OCI-M2 (cell line): ENCODE data around the gene NUBP2.

Experiments used
- DNase-seq: peaks from one replicate; lab custom pipeline; 2025; ENCODE audit not compliant: unreplicated experiment; lab: John Stamatoyannopoulos, UW

NUBP2 gene

DNA sequence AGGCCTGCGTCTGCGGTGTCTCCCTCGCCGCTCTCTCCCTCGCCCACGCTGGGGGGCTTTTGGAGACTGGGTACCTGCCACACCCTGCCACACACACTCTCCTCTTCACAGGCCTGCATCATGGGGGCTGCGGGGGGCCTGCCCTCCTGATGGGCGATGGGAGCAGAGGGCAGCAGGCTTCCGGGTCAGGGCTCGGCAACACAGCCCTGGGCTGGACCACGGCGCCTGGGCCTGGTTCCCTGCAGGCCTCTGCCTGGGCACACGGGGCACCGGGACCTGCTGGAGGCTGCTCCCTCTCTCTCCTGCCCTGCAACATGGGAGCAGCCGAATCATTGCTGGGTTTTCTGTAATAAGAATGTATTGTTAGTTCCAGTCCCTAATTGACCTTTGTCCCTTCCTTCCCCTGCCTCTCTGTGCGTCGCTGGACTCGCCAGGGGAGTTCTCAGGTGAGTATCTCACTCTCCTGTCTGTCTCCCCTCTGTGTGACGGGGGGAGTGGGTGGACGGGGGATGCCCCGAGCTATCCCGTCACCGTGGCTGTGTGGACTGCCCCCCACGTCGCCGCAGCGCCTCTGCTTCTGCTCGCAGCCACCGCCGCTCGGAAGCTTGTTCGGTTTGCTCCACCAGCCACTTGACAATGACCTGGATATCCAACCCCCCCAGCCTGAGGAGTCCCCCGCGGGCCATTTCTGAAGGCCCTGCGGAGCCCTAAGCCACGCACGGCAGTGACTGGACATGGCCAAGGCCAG is 24.9 kb upstream of the NUBP2 start:
- DNase-seq, result no peak

DNA sequence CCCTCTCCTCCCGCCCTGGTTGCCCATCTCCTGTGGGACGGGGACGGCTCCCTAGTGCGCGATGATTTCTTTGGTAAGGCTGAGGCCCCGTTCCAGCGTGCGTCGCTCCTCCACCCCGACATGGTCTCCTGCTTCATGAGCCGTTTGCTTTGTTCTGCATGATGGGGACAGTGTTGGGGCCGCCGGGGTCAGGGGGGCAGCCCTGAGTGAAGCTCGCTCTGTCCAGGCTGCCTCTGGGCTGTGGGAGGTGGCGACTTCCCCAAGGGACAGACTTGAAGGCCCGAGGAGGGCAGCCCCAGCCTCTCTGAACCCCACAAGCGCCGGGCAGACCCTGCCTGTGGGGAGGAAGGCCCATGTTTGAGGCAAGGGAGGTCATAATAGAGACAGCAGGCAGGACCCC is 23.8 kb upstream of the NUBP2 start:
- no peak for DNase-seq

DNA sequence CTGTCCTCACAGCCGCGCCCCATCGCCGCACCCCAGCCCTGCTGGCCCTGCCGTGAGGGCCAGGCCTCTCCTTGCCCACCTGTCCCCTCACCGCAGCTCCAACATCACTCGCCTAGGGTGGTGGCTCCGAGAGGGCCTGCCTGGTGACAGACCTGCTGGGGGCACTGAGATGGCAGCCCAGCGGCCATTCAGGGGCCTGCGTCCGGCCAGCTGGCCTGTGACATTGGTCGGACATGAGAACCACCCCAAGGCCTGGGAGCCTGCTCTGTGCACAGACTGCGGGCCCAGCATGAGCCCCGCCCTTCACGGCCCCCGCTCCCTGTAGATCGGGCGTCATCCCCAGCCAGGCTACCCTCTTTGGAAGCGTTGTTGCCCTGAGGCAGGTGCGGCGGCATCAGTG is 23.2 kb upstream of the NUBP2 start:
- no peak for DNase-seq

DNA sequence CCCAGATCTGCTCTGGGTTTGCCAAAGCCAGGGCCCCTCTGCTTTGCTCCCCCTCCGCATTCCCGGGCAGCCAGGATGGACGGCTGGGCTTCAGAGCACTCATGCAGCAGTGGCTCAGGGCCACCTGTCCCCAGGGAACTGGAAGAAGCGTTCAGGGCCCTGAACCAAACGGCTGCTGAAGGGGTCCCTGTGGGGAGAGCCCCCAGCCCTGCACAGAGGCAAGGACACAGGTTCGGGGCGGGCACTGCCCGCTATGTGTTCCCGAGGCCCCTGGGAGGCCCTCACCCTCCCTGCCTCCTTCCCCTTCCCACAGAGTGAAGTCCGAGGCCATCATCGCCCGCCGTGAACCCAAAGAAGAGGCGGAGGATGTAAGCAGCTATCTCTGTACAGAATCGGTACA is 21.8 kb upstream of the NUBP2 start:
- DNase-seq, result no peak

DNA sequence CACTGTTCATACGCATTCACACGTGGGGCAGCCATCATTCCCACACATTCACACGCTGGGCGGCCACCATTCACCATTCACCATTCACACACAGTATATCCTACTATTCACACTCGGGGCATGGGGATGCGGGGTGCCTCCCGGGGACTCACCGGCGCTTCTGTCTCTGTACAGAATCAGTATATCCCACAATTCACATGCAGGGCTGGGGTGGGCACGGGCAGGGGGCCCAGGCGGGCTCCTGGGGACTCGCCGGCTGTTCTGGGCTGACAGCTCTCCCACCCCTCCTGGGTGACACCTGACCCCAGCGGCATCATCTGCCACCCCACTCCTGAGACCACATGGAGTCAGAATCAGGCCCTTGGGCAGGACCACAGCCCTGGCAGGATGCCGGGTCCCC is 21.0 kb upstream of the NUBP2 start:
- DNase-seq, result no peak

DNA sequence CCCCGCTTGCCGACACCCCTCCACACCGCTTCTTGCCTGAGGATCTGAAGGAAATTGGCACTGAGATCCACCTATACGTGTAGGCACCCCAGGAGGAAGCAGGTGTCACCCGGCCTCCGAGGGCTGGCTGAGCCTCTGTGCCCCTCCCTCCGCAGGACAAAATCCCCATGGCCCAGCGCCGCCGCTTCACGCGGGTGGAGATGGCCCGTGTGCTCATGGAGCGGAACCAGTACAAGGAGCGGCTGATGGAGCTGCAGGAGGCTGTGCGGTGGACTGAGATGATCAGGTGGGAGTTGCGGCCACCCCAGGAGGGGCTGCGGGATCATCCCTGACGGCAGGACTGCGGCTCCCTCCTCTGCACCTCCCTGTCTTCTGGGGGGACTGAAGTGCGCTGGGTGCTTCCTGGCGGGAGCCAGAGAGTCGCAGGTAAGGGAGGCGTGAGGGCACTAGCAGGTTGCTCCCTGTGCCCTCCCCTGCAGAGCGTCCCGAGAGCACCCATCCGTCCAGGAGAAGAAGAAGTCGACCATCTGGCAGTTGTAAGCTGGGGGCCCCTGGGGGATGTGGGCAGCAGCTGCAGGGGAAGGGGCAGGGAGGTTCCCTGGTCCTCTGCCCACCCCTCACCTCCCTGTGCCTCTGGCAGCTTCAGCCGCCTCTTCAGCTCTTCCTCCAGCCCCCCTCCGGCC is 20.4 kb upstream of the NUBP2 start:
- no peak for DNase-seq

DNA sequence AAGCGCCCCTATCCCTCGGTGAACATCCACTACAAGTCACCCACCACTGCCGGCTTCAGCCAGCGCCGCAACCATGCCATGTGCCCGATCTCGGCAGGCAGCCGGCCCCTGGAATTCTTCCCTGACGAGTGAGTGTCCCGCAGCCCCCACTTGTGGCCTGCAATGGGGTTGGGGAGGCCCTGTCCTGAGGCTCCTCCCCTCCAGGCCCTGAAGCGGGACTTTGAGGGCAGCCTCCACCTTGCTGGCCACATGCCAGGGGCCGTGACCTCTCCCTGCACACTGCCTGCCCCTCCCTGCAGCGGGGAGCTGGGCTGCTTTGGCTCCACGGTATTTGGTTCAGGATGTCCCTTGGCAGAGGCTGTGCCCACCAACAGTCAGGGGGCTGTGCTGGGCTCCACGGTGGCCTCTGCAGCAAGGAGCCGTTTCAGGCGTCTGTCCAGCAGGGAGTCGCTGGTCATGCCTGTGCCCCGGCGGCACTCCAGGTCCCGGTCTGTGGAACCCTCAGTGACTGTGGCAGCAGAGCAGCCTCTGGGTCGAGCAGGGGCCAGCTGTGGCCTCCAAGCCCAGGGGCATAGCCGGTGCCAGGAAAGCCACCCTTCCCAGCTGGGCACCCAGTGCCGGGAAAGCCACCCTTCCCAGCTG is 19.8 kb upstream of the NUBP2 start:
- no peak for DNase-seq

DNA sequence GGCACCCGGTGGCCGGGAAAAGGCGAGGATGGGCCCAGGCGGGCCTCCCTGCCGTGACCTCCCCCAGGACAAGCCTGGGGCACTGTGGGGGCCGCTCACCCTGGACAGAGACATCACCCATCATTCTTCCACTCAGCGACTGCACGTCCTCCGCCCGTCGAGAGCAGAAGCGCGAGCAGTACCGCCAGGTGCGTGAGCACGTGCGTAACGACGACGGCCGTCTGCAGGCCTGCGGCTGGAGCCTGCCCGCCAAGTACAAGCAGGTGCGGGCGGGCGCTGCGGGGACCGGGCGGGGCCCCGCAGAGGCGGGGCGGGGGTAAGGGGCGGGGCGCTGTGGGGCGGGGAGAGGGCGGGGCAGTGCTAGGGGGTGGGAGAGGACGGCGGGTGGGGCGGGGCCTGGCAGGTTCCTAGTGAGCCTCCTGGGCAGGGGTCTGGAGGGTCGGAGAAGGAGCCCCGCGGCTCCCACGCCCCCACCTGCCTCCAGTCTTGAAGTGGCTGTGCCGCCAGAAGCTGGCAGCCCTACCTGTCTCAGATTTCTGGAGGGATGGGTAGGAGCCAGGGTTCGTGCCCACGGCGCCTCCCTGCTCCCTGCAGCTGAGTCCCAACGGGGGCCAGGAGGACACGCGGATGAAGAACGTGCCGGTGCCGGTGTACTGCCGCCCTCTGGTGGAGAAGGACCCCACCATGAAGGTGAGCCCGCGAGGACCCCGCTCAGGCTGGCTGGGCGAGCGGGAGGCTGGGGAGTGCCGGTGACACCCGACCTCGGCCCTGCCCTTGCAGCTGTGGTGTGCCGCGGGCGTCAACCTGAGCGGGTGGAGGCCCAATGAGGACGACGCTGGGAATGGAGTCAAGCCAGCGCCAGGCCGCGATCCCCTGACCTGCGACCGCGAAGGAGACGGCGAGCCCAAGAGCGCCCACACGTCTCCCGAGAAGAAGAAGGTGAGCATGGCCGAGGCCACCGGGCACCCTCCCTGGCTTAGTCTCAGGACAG is 18.9 kb upstream of the NUBP2 start:
- no peak for DNase-seq

DNA sequence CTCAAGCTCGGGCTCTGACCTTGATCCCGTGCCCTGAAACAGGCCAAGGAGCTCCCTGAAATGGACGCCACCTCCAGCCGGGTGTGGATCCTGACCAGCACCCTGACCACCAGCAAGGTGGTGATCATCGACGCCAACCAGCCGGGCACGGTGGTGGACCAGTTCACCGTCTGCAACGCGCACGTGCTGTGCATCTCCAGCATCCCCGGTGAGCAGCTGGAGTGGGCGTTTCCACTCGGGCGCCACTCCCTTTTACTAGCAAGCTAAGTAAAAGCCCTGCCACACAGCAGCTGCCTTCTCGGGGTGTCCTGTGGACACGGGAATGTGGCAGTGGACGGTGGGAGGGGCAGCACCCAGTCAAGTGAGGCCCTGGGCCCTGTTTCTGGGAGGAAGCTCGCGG is 17.8 kb upstream of the NUBP2 start:
- no peak for DNase-seq

DNA sequence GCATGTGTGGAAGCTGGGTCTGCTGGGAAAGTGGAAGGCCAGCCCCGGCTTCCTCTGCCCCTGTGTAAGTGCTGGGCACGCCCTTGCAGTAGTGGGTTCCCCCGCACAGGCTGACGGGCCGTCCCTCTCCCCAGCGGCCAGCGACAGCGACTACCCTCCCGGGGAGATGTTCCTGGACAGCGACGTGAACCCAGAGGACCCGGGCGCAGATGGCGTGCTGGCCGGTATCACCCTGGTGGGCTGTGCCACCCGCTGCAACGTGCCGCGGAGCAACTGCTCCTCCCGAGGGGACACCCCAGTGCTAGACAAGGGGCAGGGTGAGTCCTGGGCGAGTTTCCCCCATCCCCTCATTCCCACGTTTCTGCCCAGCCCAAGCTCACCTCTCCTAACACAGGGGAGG is 16.9 kb upstream of the NUBP2 start:
- DNase-seq, result no peak

DNA sequence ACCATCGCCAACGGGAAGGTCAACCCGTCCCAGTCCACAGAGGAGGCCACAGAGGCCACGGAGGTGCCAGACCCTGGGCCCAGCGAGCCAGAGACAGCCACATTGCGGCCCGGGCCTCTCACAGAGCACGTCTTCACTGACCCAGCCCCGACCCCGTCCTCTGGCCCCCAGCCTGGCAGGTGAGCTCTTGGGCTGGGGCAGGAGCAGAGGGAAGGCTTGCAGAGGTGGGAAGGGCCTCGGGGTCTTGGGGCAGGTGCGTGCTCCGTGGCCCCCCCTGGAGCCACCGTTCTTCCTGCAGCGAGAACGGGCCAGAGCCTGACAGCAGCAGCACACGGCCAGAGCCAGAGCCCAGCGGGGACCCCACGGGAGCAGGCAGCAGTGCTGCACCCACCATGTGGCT is 16.5 kb upstream of the NUBP2 start:
- DNase-seq, result no peak

DNA sequence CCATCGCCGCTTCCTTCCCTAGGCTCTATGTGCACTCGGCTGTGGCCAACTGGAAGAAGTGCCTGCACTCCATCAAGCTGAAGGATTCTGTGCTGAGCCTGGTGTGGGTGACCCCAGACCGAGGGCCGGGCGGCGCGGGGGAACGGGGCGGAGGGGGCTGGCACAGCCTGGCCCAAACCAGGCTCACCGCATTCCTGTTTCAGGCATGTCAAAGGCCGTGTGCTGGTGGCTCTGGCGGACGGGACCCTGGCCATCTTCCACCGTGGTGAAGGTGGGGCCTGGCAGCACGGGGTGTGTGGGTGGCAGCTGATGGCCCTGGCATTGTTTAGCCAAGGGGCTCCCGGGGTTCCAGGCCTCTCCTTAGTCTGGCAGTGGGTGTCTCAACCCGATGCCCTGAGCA is 16.1 kb upstream of the NUBP2 start:
- DNase-seq, result no peak

DNA sequence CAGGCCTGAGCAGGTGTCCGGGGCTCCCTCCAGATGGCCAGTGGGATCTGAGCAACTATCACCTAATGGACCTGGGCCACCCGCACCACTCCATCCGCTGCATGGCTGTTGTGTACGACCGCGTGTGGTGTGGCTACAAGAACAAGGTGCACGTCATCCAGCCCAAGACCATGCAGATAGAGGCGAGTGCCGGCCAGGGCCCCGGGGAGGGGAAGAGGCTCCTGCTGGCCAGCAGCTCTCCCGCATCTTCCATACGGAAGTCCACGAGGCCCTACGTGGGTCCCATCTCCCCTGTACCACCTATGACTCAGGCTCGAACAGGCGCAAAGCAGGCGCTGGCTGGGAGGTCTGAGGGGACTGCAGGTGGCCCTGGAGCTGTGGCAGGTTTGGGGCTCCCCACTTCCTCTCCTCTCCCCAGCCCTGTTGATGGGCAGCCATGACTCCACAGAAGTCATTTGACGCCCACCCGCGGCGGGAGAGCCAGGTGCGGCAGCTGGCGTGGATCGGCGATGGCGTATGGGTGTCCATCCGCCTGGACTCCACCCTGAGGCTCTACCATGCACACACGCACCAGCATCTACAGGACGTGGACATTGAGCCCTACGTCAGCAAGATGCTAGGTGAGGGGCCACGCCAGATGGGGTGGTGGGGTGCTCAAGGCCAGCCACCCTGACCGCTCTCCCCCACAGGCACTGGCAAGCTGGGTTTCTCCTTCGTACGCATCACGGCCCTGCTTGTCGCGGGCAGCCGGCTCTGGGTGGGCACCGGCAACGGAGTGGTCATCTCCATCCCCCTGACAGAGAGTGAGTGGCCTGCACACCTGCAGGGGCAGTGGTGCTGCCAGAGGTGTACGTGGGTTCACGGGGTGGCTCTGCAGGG is 15.4 kb upstream of the NUBP2 start:
- no peak for DNase-seq

DNA sequence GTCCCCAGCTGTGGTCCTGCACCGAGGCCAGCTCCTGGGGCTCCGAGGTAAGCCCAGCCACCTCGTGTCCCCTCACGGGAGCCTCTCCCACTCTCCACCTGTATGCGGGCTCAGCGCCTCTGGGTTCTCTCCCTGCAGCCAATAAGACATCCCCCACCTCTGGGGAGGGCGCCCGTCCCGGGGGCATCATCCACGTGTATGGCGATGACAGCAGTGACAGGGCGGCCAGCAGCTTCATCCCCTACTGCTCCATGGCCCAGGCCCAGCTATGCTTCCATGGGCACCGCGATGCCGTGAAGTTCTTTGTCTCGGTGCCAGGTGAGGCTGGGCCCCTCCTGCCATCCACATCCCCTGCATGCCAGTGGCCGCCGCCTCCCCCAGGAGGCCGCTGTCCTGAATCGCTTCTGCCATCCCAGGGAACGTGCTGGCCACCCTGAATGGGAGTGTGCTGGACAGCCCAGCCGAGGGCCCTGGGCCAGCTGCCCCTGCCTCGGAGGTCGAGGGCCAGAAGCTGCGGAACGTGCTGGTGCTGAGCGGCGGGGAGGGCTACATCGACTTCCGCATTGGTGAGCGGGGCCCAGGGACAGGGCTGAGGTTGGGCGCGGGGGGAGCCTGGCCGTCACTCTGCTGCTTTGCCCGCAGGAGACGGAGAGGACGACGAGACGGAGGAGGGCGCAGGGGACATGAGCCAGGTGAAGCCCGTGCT is 14.5 kb upstream of the NUBP2 start:
- no peak for DNase-seq

DNA sequence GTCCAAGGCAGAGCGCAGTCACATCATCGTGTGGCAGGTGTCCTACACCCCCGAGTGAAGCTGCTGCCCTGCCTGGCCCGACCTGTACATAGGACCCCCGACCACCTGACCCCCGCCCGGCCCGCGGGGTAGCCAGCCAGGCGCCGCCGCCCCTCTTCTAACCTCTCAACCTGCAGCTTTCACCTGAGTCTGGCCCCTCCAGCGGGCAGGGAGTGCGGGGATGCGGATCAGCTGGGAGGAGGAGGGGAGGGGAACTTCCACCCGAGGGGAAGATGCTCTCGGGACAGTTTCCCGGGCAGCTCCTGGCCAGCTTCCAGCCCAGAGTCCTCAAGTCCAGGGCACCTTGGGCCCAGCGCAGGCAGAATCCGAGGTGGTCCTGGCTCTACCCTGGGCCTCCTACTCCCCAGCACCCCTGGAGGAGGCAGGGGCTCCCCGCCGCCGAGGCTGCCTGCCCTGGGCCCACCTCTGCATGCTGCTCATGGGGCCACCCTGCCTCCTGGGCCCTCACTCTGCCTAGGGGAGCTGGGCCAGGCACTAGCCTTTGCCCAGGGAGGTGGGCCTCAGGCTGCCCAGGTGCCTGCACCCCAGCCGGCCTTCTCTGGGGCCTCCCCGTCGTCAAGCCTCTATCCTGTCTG is 13.9 kb upstream of the NUBP2 start:
- DNase-seq, result no peak

DNA sequence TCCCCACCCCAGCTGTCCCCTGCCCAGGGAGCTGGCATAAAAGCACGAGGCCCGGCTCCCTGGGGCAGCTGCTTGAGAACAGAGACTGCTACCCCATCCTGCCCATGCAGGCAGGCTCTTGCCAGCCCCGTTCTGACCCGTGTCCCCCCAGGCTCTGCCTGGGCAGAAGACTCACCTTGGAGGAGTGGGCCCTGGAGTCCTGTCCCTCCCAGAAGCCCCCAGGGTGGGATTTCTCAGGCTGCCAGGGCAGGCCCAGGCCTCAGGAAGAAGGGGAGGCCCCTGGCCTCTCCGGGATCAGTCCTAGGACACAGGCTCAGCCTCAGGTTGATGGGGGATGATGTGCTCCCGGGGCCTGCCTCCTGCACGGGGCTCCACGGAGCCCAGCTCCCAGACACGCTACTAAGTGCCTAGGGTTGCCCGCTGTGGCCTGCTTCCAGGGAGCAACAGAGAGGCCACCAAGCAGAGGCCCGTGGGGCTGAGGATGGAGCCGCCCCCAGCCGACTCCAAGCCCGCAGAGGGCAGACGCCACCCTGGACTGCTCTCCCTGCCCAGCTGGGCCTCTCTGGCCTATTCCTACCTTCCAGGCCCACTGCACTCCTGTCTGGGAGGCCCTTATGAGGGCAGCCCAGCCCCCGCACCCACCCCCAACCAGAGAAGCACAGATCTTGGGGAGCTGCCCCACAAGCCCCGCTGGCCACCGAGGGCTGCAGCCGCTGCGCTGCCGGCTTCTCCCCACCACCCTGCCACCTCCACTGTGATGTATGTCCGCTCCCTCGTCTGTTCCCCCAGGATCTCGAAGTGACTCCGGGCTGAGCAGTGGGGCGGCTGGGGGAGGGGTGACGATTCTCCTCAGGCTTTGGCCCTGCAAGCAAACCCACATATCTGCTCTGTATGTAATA is 13.1 kb upstream of the NUBP2 start:
- DNase-seq, result no peak

DNA sequence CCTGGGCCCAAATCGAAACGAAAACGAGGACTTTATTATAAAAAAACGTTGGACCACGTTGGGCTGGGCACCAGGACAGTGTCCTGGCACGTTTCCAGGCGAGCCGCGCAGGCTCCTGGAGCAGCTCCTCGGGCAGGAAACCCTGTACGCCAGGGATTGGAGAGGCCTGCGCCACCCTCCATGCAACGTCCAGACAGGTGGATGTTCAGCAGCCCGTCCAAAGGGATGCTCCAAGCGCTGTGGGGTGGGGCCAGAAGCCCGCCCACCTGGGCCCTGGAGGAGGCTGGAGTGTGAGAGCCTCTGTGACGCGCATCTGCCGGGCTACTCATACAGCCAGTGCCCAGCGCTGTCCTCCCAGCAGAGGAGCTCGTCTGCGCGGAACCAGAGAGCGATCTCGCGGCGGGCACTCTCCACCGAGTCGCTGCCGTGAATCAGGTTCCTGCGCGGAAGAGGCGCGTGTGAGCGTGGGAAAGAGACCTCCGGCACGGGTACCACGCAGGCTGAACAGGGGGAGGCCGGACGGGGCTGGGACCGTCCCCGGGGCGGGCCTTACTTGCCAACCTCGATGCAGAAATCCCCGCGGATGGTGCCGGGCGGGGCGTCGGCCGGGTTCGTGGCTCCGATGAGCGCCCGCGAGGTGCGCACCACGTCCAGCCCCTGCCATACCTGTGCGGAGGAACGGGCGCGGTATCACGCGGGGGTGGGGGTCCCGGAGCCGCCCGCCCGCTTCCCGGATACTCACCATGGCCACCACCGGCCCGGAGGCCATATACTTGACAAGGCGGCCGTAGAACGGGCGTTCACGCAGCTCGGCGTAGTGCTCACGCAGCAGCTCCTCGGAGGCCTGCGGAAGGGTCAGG is 12.2 kb upstream of the NUBP2 start:
- DNase-seq, result no peak
